Left ventricle myocardium superior (tissue), 1 donor: ENCODE results near the gene ADAT3. TPM values are rescaled to one million over a fixed set of nuclear protein-coding genes. Genes with fewer than 3 reads are reported as not detected.
"Not testable (repeated sequence)": the region's sequence is repeated elsewhere in the genome, so short reads cannot be mapped to it uniquely, and the experiment has no call there.

ENCODE experiments used
- ATAC-seq: fragments of 200-7000 bp; cut with Tn5 transposase; one replicate; pipeline ENCODE4 v1.9.1; 2020; ENCODE audit warnings: mild to moderate bottlenecking, moderate library complexity
- DNase-seq: peaks from one replicate; pipeline ENCODE4 v3.0.0-alpha.2; 2020
- intact Hi-C: fragments of 100-400 bp; cut with micrococcal nuclease; formaldehyde crosslinking; loops from one replicate; pipeline ENCODE4 v1.11.0; 2022
- total RNA-seq: library from RNA; stranded (reverse); fragmentation: NEBNext Ultra II Directional; extraction: Animal tissue kit (Norgen Biotek cat#: 25700); gene quantifications from one replicate; pipeline ENCODE4 v1.2.1, GENCODE V29; 2021
- donor health status: DM: no; HTN: yes; CAD: no; lungs with severe emphysema.

Gene ADAT3
- total RNA-seq, 1 donor from 2014 or later = 2.0 TPM

DNA sequence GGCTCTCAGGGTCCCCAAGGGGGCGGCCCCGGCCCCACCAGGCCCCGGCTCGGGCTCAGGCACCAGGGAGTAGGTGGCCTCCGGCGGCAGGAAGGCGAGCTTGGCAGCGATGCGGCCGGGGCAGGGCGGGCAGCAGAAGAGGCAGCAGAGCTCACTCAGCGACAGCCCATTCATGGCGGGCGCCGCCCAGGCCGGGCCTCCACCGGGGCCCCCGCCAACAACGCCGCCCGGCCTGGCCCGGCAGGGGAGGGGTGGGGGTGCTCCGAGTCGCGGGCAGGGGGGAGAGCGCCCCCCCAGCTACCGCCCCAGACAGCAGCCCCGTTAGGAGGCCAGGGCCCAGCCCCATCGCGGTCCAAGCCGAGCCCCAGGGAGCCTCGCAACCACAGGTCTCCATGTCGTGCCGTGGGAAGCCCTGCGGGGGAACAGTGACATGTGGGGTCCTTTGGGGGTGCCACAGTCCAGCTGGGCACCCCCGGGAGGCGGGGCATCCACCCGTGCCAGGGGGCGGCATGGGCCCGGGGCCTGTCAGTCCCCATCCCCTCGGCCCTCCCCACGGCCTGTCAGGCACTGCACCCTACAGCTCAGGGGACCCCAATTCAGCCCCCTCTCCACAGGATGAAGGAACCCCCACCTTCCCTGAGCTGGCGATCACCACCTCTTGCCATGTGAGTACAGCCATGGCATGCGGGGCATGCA, 23.7 kb upstream of the ADAT3 start:
- intact Hi-C loops, ATAC-seq: not testable (repeated sequence)

DNA sequence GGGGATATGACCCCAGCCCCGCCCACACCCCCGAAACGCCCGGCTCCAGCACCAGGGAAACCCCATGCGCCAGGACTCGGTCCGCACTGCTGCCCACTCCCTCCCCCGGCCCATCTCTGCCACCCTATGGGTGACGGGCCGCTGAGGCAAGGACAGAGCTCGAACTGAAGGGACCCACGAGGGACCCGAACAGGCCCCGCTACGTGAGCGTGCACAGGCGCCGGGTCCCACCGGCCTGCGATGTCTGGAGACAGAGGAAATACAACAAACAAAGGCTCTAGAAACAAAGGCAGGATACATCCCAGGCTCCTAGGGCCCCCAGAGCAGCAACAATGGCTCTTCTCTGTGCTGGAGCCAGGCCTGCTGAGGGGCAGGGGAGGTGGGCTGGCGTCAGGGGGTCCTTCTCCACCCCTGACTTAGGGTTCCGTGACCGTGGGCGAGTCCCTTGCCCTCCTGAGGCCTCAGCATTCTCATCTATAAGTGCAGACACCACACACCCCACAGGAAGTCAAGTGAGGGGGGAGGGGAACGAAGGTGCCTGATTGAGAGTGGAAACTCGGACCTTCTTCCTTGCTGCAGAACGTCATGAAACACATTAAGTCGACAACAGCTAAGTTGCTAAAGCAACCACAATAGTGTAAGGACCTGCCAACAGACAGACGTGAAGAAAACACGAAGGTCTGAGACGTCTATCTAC, 23.0 kb upstream of the ADAT3 start:
- intact Hi-C loops = no loop called here
- DNase-seq (no peak), ATAC-seq (peak; percentile 10)

More for the DNA sequence above, 23.7 kb upstream of the ADAT3 start:
- DNase-seq = not testable (repeated sequence)

DNA sequence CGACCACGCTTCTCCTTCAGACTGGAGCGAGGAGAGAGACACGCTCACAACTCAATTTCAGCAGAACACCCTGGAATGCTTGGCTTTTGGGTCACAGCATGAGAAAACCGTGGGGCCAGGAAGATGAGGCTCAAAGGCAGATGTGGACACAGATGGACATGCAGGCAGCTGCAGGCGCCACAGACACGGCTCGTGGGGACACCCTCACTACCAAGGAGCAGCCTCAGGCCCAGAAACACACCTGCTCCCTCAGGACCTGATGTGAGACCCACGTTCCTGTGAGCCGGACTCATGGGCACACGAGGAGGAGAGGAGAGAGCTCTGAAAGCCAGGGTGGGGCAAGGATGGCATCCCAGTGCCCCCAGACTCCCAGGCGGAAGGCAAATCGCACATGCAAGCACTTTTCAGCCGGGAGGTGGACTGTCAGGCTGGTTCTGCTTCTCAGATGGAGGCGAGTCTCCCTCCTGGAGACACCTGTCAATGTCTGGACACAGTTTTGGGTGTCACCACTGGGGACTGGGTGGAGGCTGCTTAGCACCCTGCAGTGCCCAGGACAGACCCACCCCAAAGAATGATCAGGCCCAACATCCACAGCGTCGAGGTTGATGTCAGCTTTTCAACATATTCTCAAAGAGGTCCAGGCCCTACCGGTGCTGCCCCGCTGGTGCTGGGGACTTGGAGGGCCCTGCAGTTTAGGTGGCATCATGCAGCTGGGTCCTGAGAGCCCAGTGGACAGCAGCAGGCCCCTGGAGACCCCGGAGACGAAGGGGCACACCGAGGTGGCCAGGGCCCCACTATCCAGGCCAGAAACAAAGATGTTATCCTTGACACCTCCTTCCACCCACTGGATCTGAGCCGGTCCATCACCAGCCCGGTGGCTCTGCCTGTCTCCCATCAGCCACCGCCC, 22.2 kb upstream of the ADAT3 start:
- DNase-seq = no peak

DNA sequence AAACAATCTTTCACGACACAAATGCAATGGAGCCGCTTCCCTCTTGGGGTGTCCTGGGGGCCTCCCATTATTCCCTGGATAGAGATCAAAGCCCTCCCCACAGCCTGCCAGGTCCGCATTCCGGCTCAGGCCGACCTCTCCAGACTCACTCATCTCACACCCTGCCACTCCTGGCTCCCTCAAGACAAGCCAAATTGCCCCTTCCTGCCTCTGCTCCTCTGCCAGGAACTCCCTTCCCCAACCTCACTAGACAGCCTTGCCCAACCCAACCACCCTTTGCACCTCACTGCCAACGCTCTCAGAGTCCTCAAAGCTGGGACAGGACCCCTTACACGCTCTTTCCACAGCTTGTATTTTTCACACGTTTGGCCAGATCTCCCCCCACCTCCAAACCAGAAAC, 21.4 kb upstream of the ADAT3 start:
- DNase-seq (no peak), ATAC-seq (no peak)
- intact Hi-C loops = no loop called here

More for the DNA sequence above, 22.2 kb upstream of the ADAT3 start:
- intact Hi-C loops = no loop called here
- no peak for ATAC-seq

DNA sequence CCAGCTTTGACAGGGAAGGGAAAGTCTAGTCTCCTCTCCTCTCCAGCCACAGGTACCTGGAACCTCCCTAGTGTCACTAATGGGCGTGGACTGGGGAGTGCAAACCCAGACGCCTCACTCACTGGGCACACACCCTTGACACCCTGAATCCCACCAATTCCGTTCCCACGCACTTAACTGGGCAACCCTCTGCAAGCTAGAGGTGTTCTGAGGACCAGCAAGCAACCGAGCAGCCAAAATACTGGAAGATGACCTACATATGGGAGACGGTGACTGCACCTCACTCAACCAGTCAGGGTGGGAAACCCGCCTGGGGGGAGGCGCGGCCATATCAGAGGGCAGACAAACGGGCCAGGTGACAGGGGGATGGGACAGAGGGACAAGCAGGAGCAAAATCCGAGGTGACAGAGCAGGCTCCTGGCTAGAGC, 20.9 kb upstream of the ADAT3 start:
- intact Hi-C loops = no loop called here
- ATAC-seq = no peak
- no peak for DNase-seq

DNA sequence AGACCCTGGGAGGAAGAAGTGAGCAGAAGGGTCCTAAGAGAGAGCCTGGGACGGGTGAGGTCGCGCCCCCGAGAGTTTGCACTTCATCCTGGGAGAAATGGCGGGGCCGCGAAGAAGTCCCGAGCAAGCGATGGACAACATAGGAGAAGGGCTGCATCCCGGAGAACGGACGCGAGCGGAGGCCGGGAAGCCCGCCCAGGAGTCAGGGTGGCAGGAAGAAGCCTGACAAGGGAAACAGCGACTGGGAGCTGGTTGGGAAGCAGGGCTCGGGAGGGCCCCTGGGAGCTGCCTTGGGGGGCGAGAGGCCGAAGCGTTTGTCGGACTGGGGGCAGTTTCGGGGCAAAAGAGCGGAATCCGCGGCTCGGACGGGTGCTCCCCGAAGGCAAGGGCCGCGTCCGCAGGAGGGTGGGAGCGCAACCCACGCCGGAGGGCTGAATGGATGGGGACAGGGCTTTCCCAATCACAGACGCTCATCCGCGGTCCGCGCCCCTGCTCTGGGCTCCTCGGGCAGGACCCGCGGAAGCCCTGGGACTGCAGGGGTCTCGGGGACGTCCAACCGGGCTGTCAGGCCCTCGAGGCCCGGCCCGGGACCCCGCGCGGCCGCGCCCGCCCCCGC, 20.4 kb upstream of the ADAT3 start:
- DNase-seq = no peak
- ATAC-seq = peak; percentile 1
- intact Hi-C loops = no loop called here

DNA sequence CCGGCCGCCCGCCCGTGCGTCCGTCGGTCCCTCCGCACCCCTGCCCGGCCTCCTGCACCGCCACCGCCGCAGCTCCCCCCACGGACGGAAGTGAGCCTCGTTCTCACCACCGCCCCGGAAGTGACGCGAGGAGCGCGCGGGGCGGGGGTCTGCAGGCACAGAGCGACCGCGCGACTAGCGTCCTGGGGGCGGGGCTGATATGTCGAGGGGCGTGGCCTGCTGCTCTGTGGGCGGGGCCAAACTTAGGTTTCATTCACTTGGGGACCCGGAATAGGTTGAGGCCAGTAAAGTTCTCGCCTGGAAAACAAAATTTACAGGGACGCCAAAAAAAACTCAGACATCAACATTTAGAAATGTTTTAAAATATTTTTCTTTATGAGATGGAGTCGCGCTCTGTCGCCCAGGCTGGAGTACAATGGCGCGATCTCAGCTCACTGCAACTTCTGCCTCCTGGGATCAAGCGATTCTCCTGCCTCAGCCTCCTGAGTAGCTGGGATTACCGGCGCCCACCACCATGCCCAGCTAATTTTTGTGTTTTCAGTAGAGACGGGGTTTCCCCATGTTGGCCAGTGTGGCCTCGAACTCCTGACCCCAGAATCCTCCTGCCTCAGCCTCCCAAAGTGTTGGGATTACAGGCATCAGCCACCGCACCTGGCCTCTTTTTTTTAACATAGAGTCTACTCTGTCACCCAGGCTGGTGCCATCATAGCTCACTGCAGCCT, 19.6 kb upstream of the ADAT3 start, which contains the start of gene ABHD17A:
ABHD17A (minus strand) TSS at position 99 of the 722 bp plus-strand sequence. CDS start 3,930 bp downstream, outside the sequence.
- ATAC-seq (peak; percentile 94), DNase-seq (peak; percentile 98)
- intact Hi-C loops = not testable (repeated sequence)

DNA sequence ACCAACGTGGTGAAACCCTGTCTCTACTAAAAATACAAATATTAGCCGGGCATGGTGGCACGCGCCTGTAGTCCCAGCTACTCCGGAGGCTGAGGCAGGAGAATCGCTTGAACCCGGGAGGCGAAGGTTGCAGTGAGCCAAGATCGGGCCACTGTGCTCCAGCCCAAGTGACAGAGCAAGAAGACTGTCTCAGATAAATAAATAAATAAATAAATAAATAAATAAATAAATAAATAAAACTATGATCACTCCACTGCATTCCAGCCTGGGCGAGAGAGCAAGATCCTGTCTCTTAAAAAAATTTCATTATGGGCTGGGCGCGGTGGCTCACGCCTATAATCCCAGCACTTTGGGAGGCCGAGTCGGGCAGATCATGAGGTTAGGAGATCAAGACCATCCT, 18.8 kb upstream of the ADAT3 start:
- ATAC-seq, intact Hi-C loops, DNase-seq: not testable (repeated sequence)

DNA sequence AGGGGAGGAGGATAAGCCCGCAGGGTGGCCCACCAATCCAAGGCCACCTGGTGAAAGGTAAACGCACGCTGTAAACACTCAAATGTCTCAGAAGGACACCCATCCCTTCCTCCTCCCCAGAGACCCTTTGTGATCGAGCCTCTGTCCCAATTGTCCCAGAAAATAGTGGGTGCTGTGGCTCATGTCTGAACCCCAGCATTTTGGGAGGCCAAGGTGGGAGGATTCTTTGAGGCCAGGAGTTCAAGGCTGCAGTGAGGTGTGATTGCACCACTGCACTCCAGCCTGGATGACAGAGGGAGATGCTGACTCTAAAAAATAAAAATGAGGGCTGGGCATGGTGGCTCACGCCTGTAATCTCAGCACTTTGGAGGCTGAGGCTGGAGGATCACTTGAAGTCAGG, 16.8 kb upstream of the ADAT3 start:
- intact Hi-C loops = no loop called here
- ATAC-seq (no peak), DNase-seq (no peak)

DNA sequence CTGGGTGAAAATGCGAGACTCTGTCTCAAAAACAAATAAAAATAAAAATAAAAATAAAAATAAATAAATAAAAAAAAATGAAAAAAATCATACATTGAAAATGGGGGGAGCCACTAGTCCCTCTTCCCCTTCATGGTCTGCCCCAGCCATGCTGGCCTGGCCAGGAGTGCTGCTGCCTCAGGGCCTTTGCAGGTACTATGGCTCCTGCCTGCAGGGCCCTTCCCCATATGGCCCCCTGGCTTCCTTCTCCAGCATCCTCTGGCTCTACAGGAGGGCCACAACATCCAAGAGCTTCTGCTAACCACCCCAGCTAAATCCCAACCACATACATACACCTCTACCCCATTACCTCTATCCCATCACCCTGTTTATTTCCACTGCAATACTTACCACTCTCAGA, 15.3 kb upstream of the ADAT3 start:
- DNase-seq (no peak), ATAC-seq (no peak)
- intact Hi-C loops = no loop called here

DNA sequence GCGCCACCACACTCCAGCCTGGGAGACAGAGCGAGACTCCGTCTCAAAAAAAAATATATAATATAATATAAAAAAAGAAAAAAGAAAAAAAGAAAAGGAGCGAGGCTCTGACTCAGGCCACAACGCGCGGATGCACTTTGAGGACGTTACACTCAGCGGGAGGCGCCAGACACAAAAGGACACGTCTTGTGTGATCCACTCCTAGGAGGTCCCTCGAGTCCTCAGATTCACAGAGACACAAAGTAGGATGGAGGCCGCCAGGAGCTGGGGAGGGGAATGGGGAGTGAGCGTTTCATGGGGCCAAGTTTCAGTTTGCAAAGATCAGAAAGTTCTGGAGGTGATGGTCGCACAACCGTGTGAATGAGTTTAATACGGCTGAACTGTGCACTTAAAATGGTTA, 11.4 kb upstream of the ADAT3 start:
- no peak for DNase-seq
- intact Hi-C loops = no loop called here
- ATAC-seq = no peak

DNA sequence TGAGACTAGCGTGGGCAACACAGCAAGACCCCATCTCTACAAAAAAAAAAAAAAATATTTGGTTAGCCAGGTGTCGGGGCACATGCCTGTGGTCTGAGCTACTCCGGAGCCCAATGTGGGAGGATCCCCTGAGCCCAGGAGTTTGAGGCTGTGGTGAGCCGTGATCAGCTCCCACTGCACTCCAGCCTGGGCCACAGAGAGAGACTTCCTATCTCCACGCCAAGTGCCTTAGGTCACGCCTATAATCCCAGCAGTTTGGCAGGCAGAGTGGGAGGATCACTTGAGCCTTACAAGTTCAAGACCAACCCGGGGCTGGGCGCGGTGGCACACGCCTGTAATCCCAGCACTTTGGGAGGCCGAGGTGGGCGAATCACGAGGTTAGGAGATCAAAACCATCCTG, 8.7 kb upstream of the ADAT3 start:
- no peak for ATAC-seq
- no peak for DNase-seq
- intact Hi-C loops = no loop called here

DNA sequence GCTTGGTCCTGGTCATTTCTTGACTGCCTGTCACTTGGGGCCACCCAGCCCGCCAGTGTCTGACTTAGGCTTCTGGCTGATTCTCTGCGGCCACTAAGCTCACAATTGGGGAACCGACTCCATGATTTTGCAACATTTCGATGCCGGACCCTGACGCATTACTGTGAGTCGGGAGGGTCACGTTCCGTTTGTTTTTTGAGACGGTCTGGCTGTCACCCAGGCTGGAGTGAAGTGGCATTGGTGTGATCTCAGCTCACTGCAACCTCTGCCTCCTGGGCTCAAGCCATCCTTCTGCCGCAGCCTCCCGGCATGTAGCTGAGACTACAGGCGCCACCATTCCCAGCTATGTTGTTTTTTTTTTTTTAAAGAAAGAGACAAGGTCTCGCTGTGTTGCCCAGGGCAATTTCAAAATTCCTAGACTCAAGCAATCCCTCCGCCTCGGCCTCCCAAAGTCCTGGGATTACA, 3.2 kb upstream of the ADAT3 start:
- DNase-seq = peak; percentile 53
- intact Hi-C loops = no loop called here
- no peak for ATAC-seq

DNA sequence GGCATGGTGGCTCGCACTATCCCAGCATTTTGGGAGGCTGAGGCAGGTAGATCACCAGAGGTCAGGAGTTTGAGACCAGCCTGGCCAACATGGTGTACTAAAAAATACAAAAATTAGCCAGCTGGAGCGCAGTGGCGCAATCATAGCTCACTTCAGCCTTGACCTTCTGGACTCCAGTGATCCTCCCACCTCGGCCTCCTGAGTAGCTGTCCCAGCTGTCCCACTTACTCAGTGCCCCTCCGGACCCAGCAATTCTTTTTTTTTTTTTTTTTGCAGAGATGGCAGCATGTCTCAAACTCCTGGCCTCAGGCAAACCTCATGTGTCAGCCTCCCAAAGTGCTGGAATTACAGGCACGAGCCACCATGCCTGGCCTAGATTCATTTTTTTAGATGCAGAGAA, 2.3 kb upstream of the ADAT3 start:
- intact Hi-C loops = no loop called here

DNA sequence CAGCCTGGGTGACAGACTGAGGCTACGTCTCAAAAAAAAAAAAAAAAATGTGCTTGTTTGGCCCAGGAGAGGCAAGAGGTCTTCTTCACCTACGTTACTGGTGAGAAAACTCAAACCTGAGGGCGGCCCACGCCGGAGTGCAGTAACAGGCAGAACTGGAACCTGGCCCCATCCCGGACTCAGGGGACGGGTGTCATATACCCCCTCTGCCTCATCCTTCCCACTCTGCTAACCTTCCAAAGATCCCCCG, 414 bp upstream of the ADAT3 start:
- no peak for ATAC-seq
- intact Hi-C loops = no loop called here

More for the DNA sequence above, 2.3 kb upstream of the ADAT3 start:
- DNase-seq (no peak), ATAC-seq (no peak)

DNA sequence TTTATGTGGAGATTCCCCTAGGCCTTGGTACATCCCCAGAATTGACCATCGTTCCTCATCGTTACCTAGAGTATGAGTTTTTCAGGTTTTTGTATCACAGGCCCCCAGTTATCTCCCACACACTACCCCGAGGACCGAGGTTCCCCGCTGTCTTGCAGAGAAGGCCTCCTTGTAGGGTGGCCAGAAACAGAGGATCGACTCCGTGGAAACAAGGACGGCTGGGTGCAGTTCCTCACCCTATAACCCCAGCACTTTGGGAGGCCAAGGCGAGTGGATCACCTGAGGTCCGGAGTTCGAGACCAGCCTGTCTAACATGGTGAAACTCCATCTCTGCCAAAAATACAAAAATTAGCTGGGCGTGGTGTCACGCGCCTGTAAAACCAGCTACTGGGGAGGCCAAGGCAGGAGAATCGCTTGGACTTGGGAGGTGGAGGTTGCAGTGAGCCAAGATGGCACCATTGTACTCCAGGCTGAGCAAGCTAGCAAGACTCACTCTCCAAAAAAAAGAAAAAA, 720 bp downstream of the ADAT3 start:
- ATAC-seq = no peak
- intact Hi-C loops = no loop called here
- DNase-seq = no peak

More for the DNA sequence above, 414 bp upstream of the ADAT3 start:
- no peak for DNase-seq

DNA sequence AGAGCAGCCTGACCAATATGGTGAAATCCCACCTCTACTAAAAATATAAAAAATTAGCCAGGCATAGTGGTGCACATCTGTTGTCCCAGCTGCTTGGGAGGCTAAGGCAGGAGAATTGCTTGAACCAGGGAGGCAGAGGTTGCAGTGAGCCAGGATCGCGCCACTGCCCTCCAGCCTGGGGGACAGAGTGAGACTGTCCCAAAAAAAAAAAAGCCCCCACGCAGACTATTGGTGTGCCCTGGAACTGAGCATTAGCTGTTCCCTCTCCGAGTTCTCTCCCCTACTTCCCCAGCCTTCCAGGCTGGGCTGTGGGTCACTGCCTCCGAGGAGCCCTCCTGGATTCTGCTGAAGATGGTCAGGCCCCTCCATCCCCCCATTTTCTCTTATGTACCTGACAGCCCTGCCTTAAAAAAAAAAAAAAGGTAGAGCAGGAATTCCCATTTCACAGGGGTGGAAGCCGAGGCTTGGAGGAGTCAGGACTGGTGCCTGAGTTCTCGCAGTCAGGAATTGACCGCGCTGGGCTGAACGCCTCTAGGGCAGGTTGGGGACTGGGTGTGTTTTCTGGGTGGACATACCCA, 1.9 kb downstream of the ADAT3 start:
- DNase-seq = no peak
- ATAC-seq = no peak
- intact Hi-C loops = no loop called here
